ENCODE data around the gene PLBD1. TPM values are rescaled to one million over a fixed set of nuclear protein-coding genes. Genes with fewer than 3 reads are reported as not detected.

Gene PLBD1
- total and polyA plus RNA-seq, 4 donors = 9.5 to 40.9 (median 25.8) TPM

DNA sequence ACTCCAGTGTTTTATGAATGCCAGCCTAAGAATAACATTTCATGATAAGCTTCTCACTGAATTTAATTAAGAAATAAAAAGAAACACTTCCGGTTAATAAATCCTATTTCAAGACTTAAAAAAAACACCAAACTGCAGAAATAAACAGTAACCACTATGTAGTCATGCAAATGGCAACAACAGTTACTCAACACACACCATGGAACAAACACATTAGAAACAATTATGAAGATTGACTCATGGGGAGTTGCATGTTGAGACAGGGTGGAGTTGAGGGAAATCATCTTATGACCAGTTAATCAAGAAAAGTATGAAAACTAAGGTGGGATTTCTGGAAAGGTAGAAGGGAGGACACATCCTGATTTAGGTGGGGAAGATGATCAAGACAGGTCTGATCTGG lies 52.7 kb downstream of the PLBD1 start:
- TF ChIP-seq, protein P1, sequence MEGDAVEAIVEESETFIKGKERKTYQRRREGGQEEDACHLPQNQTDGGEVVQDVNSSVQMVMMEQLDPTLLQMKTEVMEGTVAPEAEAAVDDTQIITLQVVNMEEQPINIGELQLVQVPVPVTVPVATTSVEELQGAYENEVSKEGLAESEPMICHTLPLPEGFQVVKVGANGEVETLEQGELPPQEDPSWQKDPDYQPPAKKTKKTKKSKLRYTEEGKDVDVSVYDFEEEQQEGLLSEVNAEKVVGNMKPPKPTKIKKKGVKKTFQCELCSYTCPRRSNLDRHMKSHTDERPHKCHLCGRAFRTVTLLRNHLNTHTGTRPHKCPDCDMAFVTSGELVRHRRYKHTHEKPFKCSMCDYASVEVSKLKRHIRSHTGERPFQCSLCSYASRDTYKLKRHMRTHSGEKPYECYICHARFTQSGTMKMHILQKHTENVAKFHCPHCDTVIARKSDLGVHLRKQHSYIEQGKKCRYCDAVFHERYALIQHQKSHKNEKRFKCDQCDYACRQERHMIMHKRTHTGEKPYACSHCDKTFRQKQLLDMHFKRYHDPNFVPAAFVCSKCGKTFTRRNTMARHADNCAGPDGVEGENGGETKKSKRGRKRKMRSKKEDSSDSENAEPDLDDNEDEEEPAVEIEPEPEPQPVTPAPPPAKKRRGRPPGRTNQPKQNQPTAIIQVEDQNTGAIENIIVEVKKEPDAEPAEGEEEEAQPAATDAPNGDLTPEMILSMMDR (IDR thresholded peaks at IDR 0.05; ENCODE audit: control extremely low read depth, extremely low read depth) = no peak

DNA sequence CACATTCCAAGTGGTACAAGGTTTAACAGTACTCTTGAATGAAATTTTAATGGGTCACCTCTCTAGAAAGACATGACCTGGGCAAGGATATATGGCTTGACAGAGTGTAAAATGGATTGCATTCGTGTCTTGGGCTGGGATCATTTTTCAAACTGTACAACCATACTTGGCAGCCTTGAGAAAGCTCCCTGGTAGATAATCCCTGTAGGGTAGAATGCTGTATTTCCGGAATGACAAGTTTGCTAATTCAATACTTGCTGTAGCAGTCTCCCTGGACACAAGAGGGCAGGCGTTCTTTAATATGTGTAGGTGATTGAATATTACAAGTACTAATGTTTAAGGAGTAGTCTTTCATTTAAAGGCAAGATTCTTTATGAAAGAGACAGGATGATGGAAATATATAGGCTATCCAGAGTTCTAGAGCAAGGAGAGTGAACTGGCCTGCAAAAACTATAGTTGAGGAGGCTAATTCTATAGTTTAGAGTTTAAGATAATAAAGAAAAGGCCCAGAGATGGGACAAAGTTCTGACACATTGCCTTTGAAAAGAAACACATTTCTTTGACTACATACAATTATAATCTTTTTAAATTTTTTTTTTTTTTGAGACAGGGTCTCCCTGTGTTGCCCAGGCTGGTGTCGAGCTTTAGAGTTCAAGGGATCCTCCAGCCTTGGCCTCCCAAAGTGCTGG lies 53.4 kb downstream of the PLBD1 start:
- Histone ChIP-seq H3K9ac (ENCODE audit: insufficient read depth in 1 of 2, low read length in 2 of 2) (no peak overlapping the region), H3K27ac (ENCODE audit: low read depth in 1 of 2, low read length in 1 of 2) (no peak overlapping the region), H3K4me1 (ENCODE audit: control insufficient read depth in 5 of 5, insufficient read depth in 5 of 5, low read length in 5 of 5) (no peaks in the 10 kb centered on the region), H3K4me3 (no peak overlapping the region), H3K27me3 (ENCODE audit: control insufficient read depth in 3 of 3, insufficient read depth in 3 of 3, low read length in 2 of 3) (no peaks in the 10 kb centered on the region), H3K9me3 (ENCODE audit: control insufficient read depth in 4 of 4, insufficient read depth in 3 of 4, low read length in 3 of 4) (no peaks in the 10 kb centered on the region), H3K36me3 (ENCODE audit: control insufficient read depth in 4 of 4, insufficient read depth in 4 of 4, low read length in 4 of 4) (peaks cover 0 to 4% (median 0%) of the 10 kb centered on the region in 4 donors)
- DNase-seq = peak; percentile 56 to 91 (median 80)
- ATAC-seq (ENCODE audit: insufficient read depth, low FRiP score) = no peak
- TF ChIP-seq, protein P1 (IDR thresholded peaks at IDR 0.05; ENCODE audit: control extremely low read depth, extremely low read depth) = peak; percentile 13
- 44 to 50% methylated on average over 4 of the region's 4 CpGs for WGBS, 2 donors

More for the DNA sequence above, 52.7 kb downstream of the PLBD1 start:
- DNase-seq (no peak), ATAC-seq (ENCODE audit: insufficient read depth, low FRiP score) (no peak)
- no peak overlapping the region for H3K9ac ChIP-seq (ENCODE audit: insufficient read depth in 1 of 2, low read length in 2 of 2)
- peaks cover 0 to 2% (median 0%) of the 10 kb centered on the region in 4 donors for H3K36me3 ChIP-seq (ENCODE audit: control insufficient read depth in 4 of 4, insufficient read depth in 4 of 4, low read length in 4 of 4)
- H3K27me3 ChIP-seq (ENCODE audit: control insufficient read depth in 3 of 3, insufficient read depth in 3 of 3, low read length in 2 of 3) = no peaks in the 10 kb centered on the region
- H3K4me1 ChIP-seq (ENCODE audit: control insufficient read depth in 5 of 5, insufficient read depth in 5 of 5, low read length in 5 of 5) = no peaks in the 10 kb centered on the region
- no peak overlapping the region for H3K27ac ChIP-seq (ENCODE audit: low read depth in 1 of 2, low read length in 1 of 2)
- H3K9me3 ChIP-seq (ENCODE audit: control insufficient read depth in 4 of 4, insufficient read depth in 3 of 4, low read length in 3 of 4) = no peaks in the 10 kb centered on the region
- 86 to 94% methylated on average over 1 of the region's 1 CpG for WGBS, 2 donors
- no peak overlapping the region for H3K4me3 ChIP-seq

DNA sequence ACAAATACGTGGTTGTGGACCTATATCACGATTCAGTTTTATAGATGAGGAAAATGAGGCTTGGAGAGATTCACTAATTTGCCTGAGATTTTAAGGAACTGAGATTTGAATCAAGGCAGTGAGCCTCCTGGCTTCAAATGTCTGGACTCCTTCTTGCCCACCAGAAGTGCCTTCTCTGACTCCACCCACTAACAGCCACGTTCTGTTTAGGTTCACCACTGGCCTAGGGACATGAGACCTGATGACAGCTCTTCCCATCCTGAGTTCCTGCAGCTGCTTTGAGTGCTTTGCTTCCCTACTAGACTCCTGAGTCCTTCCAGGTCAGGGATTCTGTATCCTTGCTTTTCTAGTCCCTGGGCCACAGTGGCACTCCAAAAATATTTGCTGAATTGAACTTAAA lies 57.1 kb downstream of the PLBD1 start:
- no peaks in the 10 kb centered on the region for H3K27me3 ChIP-seq (ENCODE audit: control insufficient read depth in 3 of 3, insufficient read depth in 3 of 3, low read length in 2 of 3)
- H3K36me3 ChIP-seq (ENCODE audit: control insufficient read depth in 4 of 4, insufficient read depth in 4 of 4, low read length in 4 of 4) = peaks cover 0 to 5% (median 2%) of the 10 kb centered on the region in 4 donors
- H3K4me1 ChIP-seq (ENCODE audit: control insufficient read depth in 5 of 5, insufficient read depth in 5 of 5, low read length in 5 of 5) = no peaks in the 10 kb centered on the region
- TF ChIP-seq, protein P1 (IDR thresholded peaks at IDR 0.05; ENCODE audit: control extremely low read depth, extremely low read depth) = no peak
- H3K27ac ChIP-seq (ENCODE audit: low read depth in 1 of 2, low read length in 1 of 2) = no peak overlapping the region
- no peak for ATAC-seq (ENCODE audit: insufficient read depth, low FRiP score)
- no peak for DNase-seq
- no peak overlapping the region for H3K4me3 ChIP-seq
- H3K9me3 ChIP-seq (ENCODE audit: control insufficient read depth in 4 of 4, insufficient read depth in 3 of 4, low read length in 3 of 4) = no peaks in the 10 kb centered on the region
- WGBS, 2 donors = 62 to 64% methylated on average over 3 of the region's 3 CpGs
- no peak overlapping the region for H3K9ac ChIP-seq (ENCODE audit: insufficient read depth in 1 of 2, low read length in 2 of 2)
